OCI-LY1 (cell line): ENCODE data around the gene SPOCK1.

Experiments
- EZH2 ChIP-seq: fragments of 200-600 bp; sonication (generic), shearing (Covaris generic); IDR thresholded peaks from 2 replicates; pipeline ENCODE4 v1.8.0; 2017; ENCODE audit warnings: borderline replicate concordance, mixed run types, mild to moderate bottlenecking, antibody characterized with exemption, low read length, moderate library complexity, mixed read lengths
- TF ChIP-seq, protein P1 (sequence below): fragments of 200-600 bp; sonication (generic), shearing (Covaris generic); IDR thresholded peaks from 2 replicates; pipeline ENCODE4 v1.5.1; 2017; ENCODE audit warnings: mild to moderate bottlenecking, antibody characterized with exemption, low read length, moderate library complexity, mixed read lengths

DNA sequence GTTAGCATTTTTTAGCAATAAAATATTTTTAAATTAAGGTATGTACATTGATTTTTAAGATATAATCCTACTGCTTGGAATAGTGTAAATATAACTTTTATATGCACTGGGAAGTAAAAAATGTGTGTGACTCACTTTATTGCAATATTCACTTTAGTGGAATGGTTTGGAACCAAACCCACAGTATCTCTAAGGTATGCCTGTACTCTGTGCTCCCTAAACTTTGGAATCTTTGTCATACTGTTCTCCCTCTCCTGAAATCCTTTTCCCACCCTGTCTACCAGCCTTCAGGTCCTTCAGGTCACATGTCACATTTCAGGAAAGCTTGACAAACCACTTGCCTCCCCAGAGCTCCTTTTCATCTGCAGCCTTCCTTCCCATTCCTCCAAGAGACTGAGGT, 308.7 kb downstream of the SPOCK1 start:
- TF ChIP-seq, protein P1, sequence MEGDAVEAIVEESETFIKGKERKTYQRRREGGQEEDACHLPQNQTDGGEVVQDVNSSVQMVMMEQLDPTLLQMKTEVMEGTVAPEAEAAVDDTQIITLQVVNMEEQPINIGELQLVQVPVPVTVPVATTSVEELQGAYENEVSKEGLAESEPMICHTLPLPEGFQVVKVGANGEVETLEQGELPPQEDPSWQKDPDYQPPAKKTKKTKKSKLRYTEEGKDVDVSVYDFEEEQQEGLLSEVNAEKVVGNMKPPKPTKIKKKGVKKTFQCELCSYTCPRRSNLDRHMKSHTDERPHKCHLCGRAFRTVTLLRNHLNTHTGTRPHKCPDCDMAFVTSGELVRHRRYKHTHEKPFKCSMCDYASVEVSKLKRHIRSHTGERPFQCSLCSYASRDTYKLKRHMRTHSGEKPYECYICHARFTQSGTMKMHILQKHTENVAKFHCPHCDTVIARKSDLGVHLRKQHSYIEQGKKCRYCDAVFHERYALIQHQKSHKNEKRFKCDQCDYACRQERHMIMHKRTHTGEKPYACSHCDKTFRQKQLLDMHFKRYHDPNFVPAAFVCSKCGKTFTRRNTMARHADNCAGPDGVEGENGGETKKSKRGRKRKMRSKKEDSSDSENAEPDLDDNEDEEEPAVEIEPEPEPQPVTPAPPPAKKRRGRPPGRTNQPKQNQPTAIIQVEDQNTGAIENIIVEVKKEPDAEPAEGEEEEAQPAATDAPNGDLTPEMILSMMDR = no peak
- TF ChIP-seq EZH2 = no peak
